Endothelial cell of umbilical vein (primary cell): ENCODE results near the gene DGKG. TPM values are rescaled to one million over a fixed set of nuclear protein-coding genes. Genes with fewer than 3 reads are reported as not detected.

ENCODE experiments used
- BruUV-seq: library from RNA; stranded (reverse); fragments of 400-500 nt; replicated peaks from 2 replicates; lab custom pipeline; 2021; lab: Mats Ljungman, UMichigan
- CTCF ChIA-PET: fragments of 300-600, 350-600 bp; sonication (Branson Sonifier 250); formaldehyde crosslinking; loops from one replicate; lab custom pipeline; 2021; ENCODE audit warnings: antibody characterized with exemption, inconsistent platforms; lab: Charles Lee
- POLR2A ChIA-PET: fragments of 300-600, 350-600 bp; sonication (Branson Sonifier 250); formaldehyde crosslinking; loops from one replicate; lab custom pipeline; 2021; ENCODE audit warnings: antibody characterized with exemption, inconsistent platforms; lab: Charles Lee
- DNase-seq: peaks from one replicate; pipeline ENCODE4 v3.0.0-alpha.2; 2011; ENCODE audit warnings: low read depth, low spot score
- FAIRE-seq: peaks from 2 replicates; lab custom pipeline; 2011; peaks lifted over from hg19 to GRCh38; lab: Jason Lieb, UNC
- H2AFZ ChIP-seq: 2 replicates; pipeline ENCODE4 v1.6.0; 2012; ENCODE audit warnings: low read depth, low read length, control low read depth, inconsistent platforms
- H3K27ac ChIP-seq: 2 replicates; pipeline ENCODE4 v1.5.1; 2011; ENCODE audit warnings: low read depth, mild to moderate bottlenecking, control low read depth, low read length, moderate library complexity; ENCODE audit not compliant: insufficient read depth
- H3K27me3 ChIP-seq, 2 experiments: 2 replicates each; pipeline versions ENCODE4 v1.6.0 to v1.6.1; 2011; ENCODE audit warnings: low read length in 2 of 2, mixed read lengths in 1 of 2; ENCODE audit not compliant: control insufficient read depth in 2 of 2, insufficient read depth in 2 of 2
- H3K36me3 ChIP-seq, 2 experiments: 2 replicates in 1 of 2; 3 replicates in 1 of 2; pipeline ENCODE4 v1.5.1; 2011; ENCODE audit warnings: low read length in 2 of 2, mild to moderate bottlenecking in 1 of 2, moderate library complexity in 1 of 2; ENCODE audit not compliant: control insufficient read depth in 2 of 2, insufficient read depth in 2 of 2; ENCODE audit errors: extremely low read depth in 1 of 2
- H3K4me1 ChIP-seq: 3 replicates; pipeline ENCODE4 v1.5.1; 2011; ENCODE audit warnings: mild to moderate bottlenecking, low read length; ENCODE audit not compliant: control insufficient read depth, insufficient read depth; ENCODE audit errors: extremely low read depth
- H3K4me2 ChIP-seq: 2 replicates; pipeline ENCODE4 v1.6.1; 2011; ENCODE audit warnings: low read length, control low read depth, mixed read lengths; ENCODE audit not compliant: insufficient read depth
- H3K4me3 ChIP-seq, 3 experiments: fragments of 200-600 bp in 1 of 3; sonication (generic), shearing (Covaris generic) in 1 of 3; replicated peaks in 1 of 3; 2 replicates each; pipeline ENCODE4 v1.5.1; 2011 to 2016; ENCODE audit warnings: control low read depth in 3 of 3, low read length in 3 of 3, mild to moderate bottlenecking in 2 of 3, inconsistent platforms in 1 of 3, low read depth in 1 of 3, moderate library complexity in 1 of 3; ENCODE audit not compliant: insufficient read depth in 1 of 3
- H3K79me2 ChIP-seq: 2 replicates; pipeline ENCODE4 v1.6.0; 2012; ENCODE audit warnings: low read length, inconsistent platforms; ENCODE audit not compliant: control insufficient read depth, insufficient read depth
- H3K9ac ChIP-seq: replicated peaks from 2 replicates; pipeline ENCODE3; 2011; ENCODE audit warnings: low read length, control low read depth; ENCODE audit not compliant: insufficient read depth; ENCODE audit errors: extremely low read depth
- H3K9me1 ChIP-seq: replicated peaks from 3 replicates; pipeline ENCODE4 v1.6.0; 2011; ENCODE audit warnings: mild to moderate bottlenecking, low read length; ENCODE audit not compliant: control insufficient read depth, insufficient read depth; ENCODE audit errors: extremely low read depth
- H3K9me3 ChIP-seq: replicated peaks from 2 replicates; pipeline ENCODE4 v1.5.1; 2012; ENCODE audit warnings: low read length, inconsistent platforms; ENCODE audit not compliant: control insufficient read depth, insufficient read depth
- H4K20me1 ChIP-seq: replicated peaks from 2 replicates; pipeline ENCODE3; 2011; ENCODE audit warnings: mild to moderate bottlenecking, low read length; ENCODE audit not compliant: control insufficient read depth, insufficient read depth; ENCODE audit errors: extremely low read depth
- CTCF ChIP-seq, 2 donors: IDR thresholded peaks; 1 replicate in 1 of 2; 2 replicates in 1 of 2; pipeline ENCODE4 v1.5.1; 2011; ENCODE audit warnings: low read length in 2 of 2, mild to moderate bottlenecking in 2 of 2, moderate library complexity in 2 of 2, control low read depth in 1 of 2, inconsistent platforms in 1 of 2, low read depth in 1 of 2; ENCODE audit not compliant: insufficient read depth in 1 of 2; ENCODE audit errors: extremely low read depth in 1 of 2
- EZH2 ChIP-seq: IDR thresholded peaks from 2 replicates; pipeline ENCODE4 v1.6.1; 2012; ENCODE audit warnings: borderline replicate concordance, low read depth, mild to moderate bottlenecking, moderate library complexity, low read length, inconsistent platforms; ENCODE audit not compliant: severe bottlenecking
- FOS ChIP-seq: IDR thresholded peaks from 2 replicates; pipeline ENCODE4 v1.6.1; 2011; ENCODE audit warnings: mild to moderate bottlenecking, low read length, moderate library complexity, borderline replicate concordance; ENCODE audit not compliant: insufficient read depth
- GATA2 ChIP-seq: IDR thresholded peaks from 2 replicates; pipeline ENCODE4 v1.7.0; 2011; ENCODE audit warnings: low read depth, mild to moderate bottlenecking, moderate library complexity, mixed read lengths, low read length; ENCODE audit not compliant: insufficient read length, insufficient read depth
- JUN ChIP-seq: IDR thresholded peaks from 2 replicates; pipeline ENCODE4 v1.6.1; 2011; ENCODE audit warnings: borderline replicate concordance, low read depth; ENCODE audit not compliant: insufficient read length, insufficient read depth
- MAX ChIP-seq: IDR thresholded peaks from 2 replicates; pipeline ENCODE4 v1.6.1; 2011; ENCODE audit not compliant: insufficient read depth, insufficient read length
- MYC ChIP-seq: IDR thresholded peaks from one replicate; pipeline ENCODE4 v1.6.1; 2011; ENCODE audit warnings: mild to moderate bottlenecking, low read depth, low read length
- POLR2A ChIP-seq: IDR thresholded peaks from 2 replicates; pipeline ENCODE4 v1.6.1; 2012; ENCODE audit warnings: low read depth, mild to moderate bottlenecking, control low read depth, low read length
- POLR2AphosphoS5 ChIP-seq: IDR thresholded peaks from 2 replicates; pipeline ENCODE4 v1.6.1; 2012; ENCODE audit warnings: low read depth, mild to moderate bottlenecking, control low read depth, low read length, moderate library complexity; ENCODE audit not compliant: insufficient read depth
- dilution Hi-C: fragments of 300-500 bp; cut with MboI; formaldehyde crosslinking; loops from one replicate; pipeline ENCODE4 v1.15.0; 2019; ENCODE audit warnings: low sequenced_read_pairs; ENCODE audit not compliant: extremely low pct_ligation_motif_present
- intact Hi-C: fragments of 100-400 bp; cut with micrococcal nuclease; formaldehyde crosslinking; loops from one replicate; pipeline ENCODE4 v1.10.0; 2022
- polyA plus RNA-seq, 4 experiments: library from polyadenylated mRNA; depleted of rRNA in 3 of 4; stranded (reverse) in 3 of 4; unstranded in 1 of 4; fragments of >200 nt; gene quantifications; 2 replicates each; pipeline versions ENCODE4 v1.2.1 to v1.2.3, GENCODE V29; 2011 to 2012; ENCODE audit warnings: missing spikeins in 1 of 4
- total RNA-seq: library from RNA; stranded (reverse); gene quantifications from 2 replicates; pipeline ENCODE4 v1.2.3, GENCODE V29; 2021

The DGKG gene
- total and polyA plus RNA-seq, 2 donors (not counting 3 experiments of a cell fraction or from before 2014, with no cell fraction given), result not detected

- POLR2A ChIA-PET, result no interaction called here
- no peak for FAIRE-seq
- H4K20me1 ChIP-seq, result no peaks in the 10 kb centered on the region
- H3K9me1 ChIP-seq, result no peaks in the 10 kb centered on the region
- no peaks in the 10 kb centered on the region for H3K36me3 ChIP-seq
- no peak overlapping the region for H3K4me3 ChIP-seq
- no peak overlapping the region for H3K4me2 ChIP-seq
- H3K27ac ChIP-seq, result no peak overlapping the region
- H3K9ac ChIP-seq, result no peak overlapping the region
- intact Hi-C loops (no loop called here), dilution Hi-C loops (no loop called here)
- CTCF ChIA-PET, result interaction anchor here (1.5 kb wide), 2 partner anchors 10 to 202 kb away, joined by 3 to 4 read pairs; no protein-coding TSS in a partner anchor
- no peaks in the 10 kb centered on the region for H3K27me3 ChIP-seq
- no peak for TF ChIP-seq MAX
- TF ChIP-seq CTCF (IDR thresholded peaks at IDR 0.05; ENCODE audit: extremely low read depth in 1 of 2, insufficient read depth in 1 of 2, low read depth in 1 of 2, low read length in 2 of 2), result no peak
- TF ChIP-seq JUN, result no peak
- no peak for TF ChIP-seq POLR2A
- no peak for TF ChIP-seq POLR2AphosphoS5
- TF ChIP-seq EZH2, result no peak
- no peak for TF ChIP-seq FOS
- no peak for TF ChIP-seq MYC
- no peak for TF ChIP-seq GATA2
- no peaks in the 10 kb centered on the region for H3K79me2 ChIP-seq
- BruUV-seq, result no TSS peak
- DNase-seq, result no peak
- no peak overlapping the region for H2AFZ ChIP-seq
- no peaks in the 10 kb centered on the region for H3K9me3 ChIP-seq
- no peaks in the 10 kb centered on the region for H3K4me1 ChIP-seq
These were observed 176.7 kb downstream of the DGKG start for GRCh38 chr3:186185194-186185787.
